HUES64 (cell line): Measurements from ENCODE around the gene GNL1.
"Not testable (repeated sequence)": the region's sequence is repeated elsewhere in the genome, so short reads cannot be mapped to it uniquely, and the experiment has no call there.

Experiments
- H3K27ac ChIP-seq: 2 replicates; pipeline ENCODE4 v1.7.0; 2013; ENCODE audit warnings: low read depth, low read length, inconsistent platforms
- H3K27me3 ChIP-seq: 2 replicates; pipeline ENCODE4 v1.6.1; 2013; ENCODE audit warnings: mild to moderate bottlenecking, low read length; ENCODE audit not compliant: insufficient read depth
- H3K36me3 ChIP-seq: 2 replicates; pipeline ENCODE4 v1.6.1; 2013; ENCODE audit warnings: mild to moderate bottlenecking, low read length; ENCODE audit not compliant: insufficient read depth
- H3K4me1 ChIP-seq: 2 replicates; pipeline ENCODE4 v1.6.1; 2013; ENCODE audit warnings: mild to moderate bottlenecking, low read length, moderate library complexity; ENCODE audit not compliant: insufficient read depth
- H3K4me3 ChIP-seq: 2 replicates; pipeline ENCODE4 v1.5.1; 2013; ENCODE audit warnings: mild to moderate bottlenecking, low read length, moderate library complexity
- H3K9ac ChIP-seq: 2 replicates; pipeline ENCODE4 v1.6.1; 2013; ENCODE audit warnings: mild to moderate bottlenecking, low read depth, low read length
- H3K9me3 ChIP-seq: 2 replicates; pipeline ENCODE4 v1.6.1; 2013; ENCODE audit warnings: low read depth, low read length; ENCODE audit not compliant: insufficient read depth
- WGBS: fragments of 150-250, 120-280 bp; methylation state at CpG from one replicate; pipeline ENCODE4 v1.1.7; 2013; ENCODE audit warnings: missing lambda C conversion rate; 5-methylcytosine and 5-hydroxymethylcytosine counted together

Gene GNL1

GRCh38 chr6:30548375-30548774 lies 7.9 kb downstream of the GNL1 start:
- Histone ChIP-seq H3K9me3 (no peaks in the 10 kb centered on the region), H3K4me3 (no peak overlapping the region), H3K9ac (no peak overlapping the region), H3K36me3 (peaks cover 71% of the 10 kb centered on the region), H3K27me3 (no peaks in the 10 kb centered on the region), H3K27ac (no peak overlapping the region), H3K4me1 (no peaks in the 10 kb centered on the region)
- WGBS: 92% methylated on average over 2 of the region's 2 CpGs

GRCh38 chr6:30547454-30547853 lies 8.8 kb downstream of the GNL1 start:
- Histone ChIP-seq H3K4me3 (no peak overlapping the region), H3K27ac (no peak overlapping the region), H3K9me3 (no peaks in the 10 kb centered on the region), H3K36me3 (peaks cover 62% of the 10 kb centered on the region), H3K9ac (no peak overlapping the region), H3K27me3 (no peaks in the 10 kb centered on the region), H3K4me1 (no peaks in the 10 kb centered on the region)
- 95% methylated on average over 6 of the region's 6 CpGs for WGBS

- Histone ChIP-seq H3K27ac (no peak overlapping the region), H3K36me3 (peaks cover 38% of the 10 kb centered on the region), H3K4me1 (no peaks in the 10 kb centered on the region), H3K4me3 (no peak overlapping the region), H3K27me3 (no peaks in the 10 kb centered on the region), H3K9ac (no peak overlapping the region), H3K9me3 (no peaks in the 10 kb centered on the region)
- 59% methylated on average over 6 of the region's 6 CpGs for WGBS
These were observed 11.5 kb downstream of the GNL1 start for GRCh38 chr6:30544666-30545272.

GRCh38 chr6:30543821-30544220 lies 12.5 kb downstream of the GNL1 start:
- no peaks in the 10 kb centered on the region for H3K4me1 ChIP-seq
- over 99% methylated on average over 3 of the region's 3 CpGs for WGBS
- peaks cover 32% of the 10 kb centered on the region for H3K36me3 ChIP-seq
- H3K27ac ChIP-seq: no peak overlapping the region
- no peaks in the 10 kb centered on the region for H3K27me3 ChIP-seq
- H3K4me3 ChIP-seq: no peak overlapping the region
- no peak overlapping the region for H3K9ac ChIP-seq
- H3K9me3 ChIP-seq: no peaks in the 10 kb centered on the region

GRCh38 chr6:30542915-30543314 lies 13.4 kb downstream of the GNL1 start:
- Histone ChIP-seq H3K9ac (no peak overlapping the region), H3K27me3 (no peaks in the 10 kb centered on the region), H3K4me3 (no peak overlapping the region), H3K36me3 (peaks cover 24% of the 10 kb centered on the region), H3K9me3 (no peaks in the 10 kb centered on the region), H3K27ac (no peak overlapping the region), H3K4me1 (no peaks in the 10 kb centered on the region)
- 90% methylated on average over 1 of the region's 1 CpG for WGBS

- Histone ChIP-seq H3K27me3 (no peaks in the 10 kb centered on the region), H3K4me3 (no peak overlapping the region), H3K9me3 (no peaks in the 10 kb centered on the region), H3K4me1 (no peaks in the 10 kb centered on the region), H3K9ac (no peak overlapping the region), H3K36me3 (peaks cover 22% of the 10 kb centered on the region), H3K27ac (no peak overlapping the region)
- 64% methylated on average over 4 of the region's 4 CpGs for WGBS
These were observed 13.9 kb downstream of the GNL1 start for GRCh38 chr6:30542404-30542725.

- Histone ChIP-seq H3K9ac (no peak overlapping the region), H3K4me3 (peak overlapping the region; percentile 59), H3K27me3 (no peaks in the 10 kb centered on the region), H3K36me3 (peaks cover 16% of the 10 kb centered on the region), H3K9me3 (no peaks in the 10 kb centered on the region), H3K4me1 (no peaks in the 10 kb centered on the region), H3K27ac (no peak overlapping the region)
- 25% methylated on average over 22 of the region's 23 CpGs for WGBS
These were observed 14.5 kb downstream of the GNL1 start for GRCh38 chr6:30541515-30542403.

GRCh38 chr6:30537931-30538330 lies 18.4 kb downstream of the GNL1 start:
- H3K9ac ChIP-seq: no peak overlapping the region
- no peaks in the 10 kb centered on the region for H3K9me3 ChIP-seq
- H3K27me3 ChIP-seq: no peaks in the 10 kb centered on the region
- no peaks in the 10 kb centered on the region for H3K36me3 ChIP-seq
- no peaks in the 10 kb centered on the region for H3K4me1 ChIP-seq
- H3K4me3 ChIP-seq: no peak overlapping the region
- 88% methylated on average over 3 of the region's 3 CpGs for WGBS
- H3K27ac ChIP-seq: no peak overlapping the region

GRCh38 chr6:30533460-30534294 lies 22.6 kb downstream of the GNL1 start:
- no peak overlapping the region for H3K4me3 ChIP-seq
- H3K36me3 ChIP-seq: no peaks in the 10 kb centered on the region
- WGBS: 89% methylated on average over 14 of the region's 15 CpGs
- H3K27me3 ChIP-seq: no peaks in the 10 kb centered on the region
- H3K27ac ChIP-seq: no peak overlapping the region
- H3K9ac ChIP-seq: no peak overlapping the region
- no peaks in the 10 kb centered on the region for H3K4me1 ChIP-seq
- H3K9me3 ChIP-seq: no peaks in the 10 kb centered on the region

- Histone ChIP-seq H3K27ac (no peak overlapping the region), H3K9me3 (no peaks in the 10 kb centered on the region), H3K9ac (no peak overlapping the region)
These were observed 26.3 kb downstream of the GNL1 start for GRCh38 chr6:30530014-30530413.

GRCh38 chr6:30529349-30529875 lies 26.9 kb downstream of the GNL1 start:
- H3K9ac ChIP-seq, H3K27ac ChIP-seq, H3K4me1 ChIP-seq, H3K4me3 ChIP-seq, H3K9me3 ChIP-seq, H3K27me3 ChIP-seq, H3K36me3 ChIP-seq: not testable (repeated sequence)
- 94% methylated on average over 17 of the region's 17 CpGs for WGBS

More at GRCh38 chr6:30530014-30530413, 26.3 kb downstream of the GNL1 start:
- H3K4me1 ChIP-seq: no peaks in the 10 kb centered on the region
- WGBS: 88% methylated on average over 2 of the region's 2 CpGs
- H3K36me3 ChIP-seq: no peaks in the 10 kb centered on the region
- H3K4me3 ChIP-seq: no peak overlapping the region
- no peaks in the 10 kb centered on the region for H3K27me3 ChIP-seq
